GM12878 (cell line): ENCODE results near the gene GTPBP3. TPM values are rescaled to one million over a fixed set of nuclear protein-coding genes. Genes with fewer than 3 reads are reported as not detected.
A peak's percentile ranks its signal among the peaks of the same experiment; 100 is the strongest.

ENCODE experiments used
- BCL11A ChIP-seq: IDR thresholded peaks from 2 replicates; pipeline ENCODE4 v1.6.1; 2011; ENCODE audit warnings: low read depth, low read length
- CEBPZ ChIP-seq: fragments of 150-350 bp; IDR thresholded peaks from 2 replicates; pipeline ENCODE4 v1.6.1; 2016; ENCODE audit warnings: low read depth, low read length
- E2F4 ChIP-seq: IDR thresholded peaks from 2 replicates; pipeline ENCODE4 v1.6.1; 2012; ENCODE audit warnings: low read depth, low read length, improper control_type of control experiment
- E2F8 ChIP-seq: fragments of 450-650 bp; IDR thresholded peaks from 2 replicates; pipeline ENCODE4 v1.6.1; 2018; ENCODE audit warnings: mild to moderate bottlenecking, low read depth, moderate library complexity; ENCODE audit not compliant: partially characterized antibody
- HDGF ChIP-seq: fragments of 450-650 bp; IDR thresholded peaks from 2 replicates; pipeline ENCODE4 v1.6.1; 2016; ENCODE audit warnings: antibody characterized with exemption
- KAT2A ChIP-seq: conservative IDR thresholded peaks from 2 replicates; pipeline ENCODE4 v1.6.1; 2011; ENCODE audit warnings: low read depth, low read length; ENCODE audit not compliant: control insufficient read depth
- MEF2A ChIP-seq: IDR thresholded peaks from 2 replicates; pipeline ENCODE4 v1.6.1; 2011; ENCODE audit warnings: low read depth, mild to moderate bottlenecking, low read length, moderate library complexity; ENCODE audit not compliant: insufficient read depth
- MTA3 ChIP-seq: IDR thresholded peaks from 2 replicates; pipeline ENCODE4 v1.6.1; 2012; ENCODE audit warnings: low read length, inconsistent platforms, borderline replicate concordance
- MYC ChIP-seq: IDR thresholded peaks from 2 replicates; pipeline ENCODE4 v1.6.1; 2011; ENCODE audit warnings: mild to moderate bottlenecking, low read length, moderate library complexity, inconsistent platforms; ENCODE audit not compliant: insufficient read depth, insufficient replicate concordance, insufficient read length, severe bottlenecking
- NR2C1 ChIP-seq: fragments of 450-650 bp; IDR thresholded peaks from 2 replicates; pipeline ENCODE4 v1.6.1; 2017; ENCODE audit warnings: antibody characterized with exemption, mild to moderate bottlenecking, moderate library complexity
- PRDM15 ChIP-seq: fragments of 450-650 bp; formaldehyde crosslinking; IDR thresholded peaks from 2 replicates; pipeline ENCODE4 v1.4.0; 2020; ENCODE audit warnings: mild to moderate bottlenecking, moderate library complexity
- RBBP5 ChIP-seq: fragments of 200-600 bp; sonication (generic); conservative IDR thresholded peaks from 2 replicates; pipeline ENCODE4 v1.6.1; 2016
- REST ChIP-seq: IDR thresholded peaks from 2 replicates; pipeline ENCODE4 v1.6.1; 2012; ENCODE audit warnings: mild to moderate bottlenecking, low read depth, low read length
- polyA plus RNA-seq, 11 experiments: library from polyadenylated mRNA; depleted of rRNA in 4 of 11; unstranded in 6 of 11; stranded (reverse) in 5 of 11; fragments of >200 nt; fragmentation: Nextera tagmentation in 4 of 11; fragmentation: Illumina TruSeq in 1 of 11; extraction: Ambion mirVana in 4 of 11; extraction: Trizol in 1 of 11; gene quantifications; 1 replicate in 1 of 11; 2 replicates in 10 of 11; pipeline versions ENCODE4 v1.2.1 to v1.2.3, GENCODE V29; 2011 to 2016; ENCODE audit warnings: inconsistent platforms in 2 of 11, missing spikeins in 2 of 11, low read depth in 1 of 11
- total RNA-seq, 4 experiments: library from RNA; depleted of rRNA in 3 of 4; stranded (reverse); fragments of >200 nt in 3 of 4; fragmentation: Illumina TruSeq in 1 of 4; extraction: Trizol in 1 of 4; gene quantifications; 2 replicates each; pipeline versions ENCODE4 v1.2.1 to v1.2.3, GENCODE V29; 2013 to 2021

Gene GTPBP3
- total and polyA plus RNA-seq, 10 of the 15 experiments (the other 5 are each of a cell fraction or from before 2014, with no cell fraction given), result 2.9 to 46.8 (median 15.4) TPM

GRCh38 chr19:17303167-17303939 is 34.0 kb upstream of the GTPBP3 start, which contains the start of gene ABHD8 (continued):
- TF ChIP-seq NR2C1, result 0 out of 2 replicates have a peak, but pooled peaks have one; percentile 29
- no peak for TF ChIP-seq E2F4
- no peak for TF ChIP-seq PRDM15 (CRISPR knock-in tag)
- TF ChIP-seq KAT2A, result no peak
- TF ChIP-seq RBBP5, result no peak
- no peak for TF ChIP-seq MEF2A
- TF ChIP-seq MYC, result no peak
- TF ChIP-seq REST, result no peak
- no peak for TF ChIP-seq E2F8
- no peak for TF ChIP-seq HDGF
- 0 out of 2 replicates have a peak, but pooled peaks have one; percentile 23 for TF ChIP-seq CEBPZ
- no peak for TF ChIP-seq BCL11A
- TF ChIP-seq MTA3, result no peak
